HEK293 (cell line): Measurements from ENCODE around the gene BEND6.
A peak's percentile ranks its signal among the peaks of the same experiment; 100 is the strongest.

Experiments
- GLIS1 ChIP-seq: fragments of 450-650 bp; formaldehyde crosslinking; IDR thresholded peaks from 2 replicates; pipeline ENCODE4 v1.5.1; 2016; ENCODE audit warnings: missing biosample characterization, missing genetic modification characterization
- HOXD13 ChIP-seq: sonication (generic); formaldehyde crosslinking; IDR thresholded peaks from 2 replicates; pipeline ENCODE4 v1.8.0; 2022; ENCODE audit warnings: missing genetic modification reagents, borderline replicate concordance
- IKZF3 ChIP-seq: fragments of 450-650 bp; IDR thresholded peaks from 2 replicates; pipeline ENCODE4 v1.5.0; 2018; ENCODE audit warnings: missing biosample characterization, mild to moderate bottlenecking, missing genetic modification characterization, moderate library complexity
- PRDM4 ChIP-seq: fragments of 450-650 bp; formaldehyde crosslinking; IDR thresholded peaks from 2 replicates; pipeline ENCODE4 v1.5.1; 2017; ENCODE audit warnings: missing biosample characterization, missing genetic modification characterization
- SP2 ChIP-seq: fragments of 450-650 bp; formaldehyde crosslinking; IDR thresholded peaks from 2 replicates; pipeline ENCODE4 v1.5.1; 2016; ENCODE audit warnings: missing biosample characterization, missing genetic modification characterization
- YY1 ChIP-seq: fragments of 450-650 bp; formaldehyde crosslinking; IDR thresholded peaks from 2 replicates; pipeline ENCODE4 v1.5.1; 2018; ENCODE audit warnings: missing biosample characterization, missing genetic modification characterization
- ZFP69B ChIP-seq: fragments of 450-650 bp; formaldehyde crosslinking; IDR thresholded peaks from 2 replicates; pipeline ENCODE4 v1.5.1; 2016; ENCODE audit warnings: missing biosample characterization, missing genetic modification characterization
- ZIC2 ChIP-seq: fragments of 450-650 bp; formaldehyde crosslinking; IDR thresholded peaks from 2 replicates; pipeline ENCODE4 v1.5.1; 2016; ENCODE audit warnings: missing biosample characterization, missing genetic modification characterization
- ZNF2 ChIP-seq: fragments of 450-650 bp; formaldehyde crosslinking; IDR thresholded peaks from 2 replicates; pipeline ENCODE4 v1.5.1; 2016; ENCODE audit warnings: missing biosample characterization, missing genetic modification characterization
- ZNF214 ChIP-seq: fragments of 450-650 bp; formaldehyde crosslinking; IDR thresholded peaks from 2 replicates; pipeline ENCODE4 v1.5.1; 2017; ENCODE audit warnings: missing biosample characterization, mild to moderate bottlenecking, missing genetic modification characterization, borderline replicate concordance
- ZNF221 ChIP-seq: fragments of 450-650 bp; formaldehyde crosslinking; IDR thresholded peaks from 2 replicates; pipeline ENCODE4 v1.5.1; 2017; ENCODE audit warnings: missing biosample characterization, missing genetic modification characterization, borderline replicate concordance
- ZNF292 ChIP-seq: fragments of 450-650 bp; formaldehyde crosslinking; IDR thresholded peaks from 2 replicates; pipeline ENCODE4 v1.5.1; 2016; ENCODE audit warnings: low read depth, missing biosample characterization, missing genetic modification characterization, borderline replicate concordance
- ZNF335 ChIP-seq: fragments of 450-650 bp; formaldehyde crosslinking; conservative IDR thresholded peaks from 2 replicates; pipeline ENCODE4 v1.5.1; 2016; ENCODE audit warnings: missing biosample characterization, missing genetic modification characterization
- ZNF404 ChIP-seq: fragments of 450-650 bp; formaldehyde crosslinking; IDR thresholded peaks from 2 replicates; pipeline ENCODE4 v1.5.1; 2017; ENCODE audit warnings: missing biosample characterization, missing genetic modification characterization
- ZNF48 ChIP-seq: fragments of 450-650 bp; formaldehyde crosslinking; IDR thresholded peaks from 2 replicates; pipeline ENCODE4 v1.5.1; 2016; ENCODE audit warnings: missing biosample characterization, missing genetic modification characterization
- ZNF510 ChIP-seq: fragments of 450-650 bp; formaldehyde crosslinking; IDR thresholded peaks from 2 replicates; pipeline ENCODE4 v1.5.1; 2018; ENCODE audit warnings: mild to moderate bottlenecking, missing genetic modification characterization, missing biosample characterization; ENCODE audit not compliant: insufficient replicate concordance
- ZNF530 ChIP-seq: fragments of 450-650 bp; formaldehyde crosslinking; IDR thresholded peaks from 2 replicates; pipeline ENCODE4 v1.5.1; 2016; ENCODE audit warnings: low read depth, missing biosample characterization, missing genetic modification characterization
- ZNF664 ChIP-seq: fragments of 450-650 bp; formaldehyde crosslinking; IDR thresholded peaks from 2 replicates; pipeline ENCODE4 v1.5.1; 2016; ENCODE audit warnings: missing biosample characterization, missing genetic modification characterization
- ZNF76 ChIP-seq: fragments of 450-650 bp; formaldehyde crosslinking; IDR thresholded peaks from 2 replicates; pipeline ENCODE4; 2016; ENCODE audit warnings: low read depth, missing biosample characterization, missing genetic modification characterization, borderline replicate concordance
- ZNF792 ChIP-seq: fragments of 450-650 bp; formaldehyde crosslinking; IDR thresholded peaks from 2 replicates; pipeline ENCODE4 v1.5.1; 2016; ENCODE audit warnings: missing biosample characterization, missing genetic modification characterization
- ZNF843 ChIP-seq: fragments of 450-650 bp; formaldehyde crosslinking; IDR thresholded peaks from 2 replicates; pipeline ENCODE4 v1.5.1; 2016; ENCODE audit warnings: missing biosample characterization, missing genetic modification characterization
- ZXDB ChIP-seq: fragments of 450-650 bp; formaldehyde crosslinking; IDR thresholded peaks from 2 replicates; pipeline ENCODE4 v1.5.1; 2016; ENCODE audit warnings: missing biosample characterization, missing genetic modification characterization
- TF ChIP-seq, protein P1 (sequence below): fragments of 450-650 bp; formaldehyde crosslinking; IDR thresholded peaks from 2 replicates; pipeline ENCODE4 v1.5.1; 2016; ENCODE audit warnings: missing biosample characterization, missing genetic modification characterization
- TF ChIP-seq, protein P2 (sequence below): fragments of 450-650 bp; formaldehyde crosslinking; IDR thresholded peaks from 2 replicates; pipeline ENCODE4; 2016; ENCODE audit warnings: missing biosample characterization, missing genetic modification characterization
- TF ChIP-seq, protein P3 (sequence below): fragments of 450-650 bp; formaldehyde crosslinking; IDR thresholded peaks from 2 replicates; pipeline ENCODE4 v1.5.1; 2016; ENCODE audit warnings: missing biosample characterization, missing genetic modification characterization
- TF ChIP-seq, protein P4 (sequence below): fragments of 450-650 bp; formaldehyde crosslinking; IDR thresholded peaks from 2 replicates; pipeline ENCODE4 v1.5.1; 2016; ENCODE audit warnings: missing biosample characterization, missing genetic modification characterization
- TF ChIP-seq, protein P5 (sequence below): fragments of 450-650 bp; formaldehyde crosslinking; optimal IDR thresholded peaks from 2 replicates; pipeline ENCODE3; 2016; ENCODE audit warnings: missing biosample characterization, mild to moderate bottlenecking, missing genetic modification characterization

BEND6 gene

GRCh38 chr6:56955171-56956155, 556 bp downstream of the BEND6 start (continued):
- TF ChIP-seq, protein P1, sequence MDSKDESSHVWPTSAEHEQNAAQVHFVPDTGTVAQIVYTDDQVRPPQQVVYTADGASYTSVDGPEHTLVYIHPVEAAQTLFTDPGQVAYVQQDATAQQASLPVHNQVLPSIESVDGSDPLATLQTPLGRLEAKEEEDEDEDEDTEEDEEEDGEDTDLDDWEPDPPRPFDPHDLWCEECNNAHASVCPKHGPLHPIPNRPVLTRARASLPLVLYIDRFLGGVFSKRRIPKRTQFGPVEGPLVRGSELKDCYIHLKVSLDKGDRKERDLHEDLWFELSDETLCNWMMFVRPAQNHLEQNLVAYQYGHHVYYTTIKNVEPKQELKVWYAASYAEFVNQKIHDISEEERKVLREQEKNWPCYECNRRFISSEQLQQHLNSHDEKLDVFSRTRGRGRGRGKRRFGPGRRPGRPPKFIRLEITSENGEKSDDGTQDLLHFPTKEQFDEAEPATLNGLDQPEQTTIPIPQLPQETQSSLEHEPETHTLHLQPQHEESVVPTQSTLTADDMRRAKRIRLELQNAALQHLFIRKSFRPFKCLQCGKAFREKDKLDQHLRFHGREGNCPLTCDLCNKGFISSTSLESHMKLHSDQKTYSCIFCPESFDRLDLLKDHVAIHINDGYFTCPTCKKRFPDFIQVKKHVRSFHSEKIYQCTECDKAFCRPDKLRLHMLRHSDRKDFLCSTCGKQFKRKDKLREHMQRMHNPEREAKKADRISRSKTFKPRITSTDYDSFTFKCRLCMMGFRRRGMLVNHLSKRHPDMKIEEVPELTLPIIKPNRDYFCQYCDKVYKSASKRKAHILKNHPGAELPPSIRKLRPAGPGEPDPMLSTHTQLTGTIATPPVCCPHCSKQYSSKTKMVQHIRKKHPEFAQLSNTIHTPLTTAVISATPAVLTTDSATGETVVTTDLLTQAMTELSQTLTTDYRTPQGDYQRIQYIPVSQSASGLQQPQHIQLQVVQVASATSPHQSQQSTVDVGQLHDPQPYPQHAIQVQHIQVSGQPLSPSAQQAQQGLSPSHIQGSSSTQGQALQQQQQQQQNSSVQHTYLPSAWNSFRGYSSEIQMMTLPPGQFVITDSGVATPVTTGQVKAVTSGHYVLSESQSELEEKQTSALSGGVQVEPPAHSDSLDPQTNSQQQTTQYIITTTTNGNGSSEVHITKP (tag by site-specific recombination) = peak; percentile 97
- no peak for TF ChIP-seq ZNF221
- no peak for TF ChIP-seq ZNF48 (tag by site-specific recombination)
- TF ChIP-seq ZNF214 (tag by site-specific recombination) = no peak
- TF ChIP-seq ZNF530 (tag by site-specific recombination) = no peak
- TF ChIP-seq ZNF76 (tag by site-specific recombination) = peak; percentile 38; the same call in 1 of the 2 replicates
- TF ChIP-seq ZXDB = peak; percentile 62
- 0 out of 2 replicates have a peak, but pooled peaks have one; percentile 27 for TF ChIP-seq PRDM4 (tag by site-specific recombination)
- no peak for TF ChIP-seq ZNF292
- TF ChIP-seq SP2 = peak; percentile 62
- TF ChIP-seq ZNF792 (tag by site-specific recombination) = no peak
- TF ChIP-seq YY1 (tag by site-specific recombination) = peak; percentile 57; the same call in 1 of the 2 replicates
- no peak for TF ChIP-seq ZNF664
- TF ChIP-seq ZNF335 (tag by site-specific recombination) = peak; percentile 95
- TF ChIP-seq ZNF404 (tag by site-specific recombination) = no peak
- peak; percentile 60 for TF ChIP-seq ZIC2
- 0 out of 2 replicates have a peak, but pooled peaks have one; percentile 29 for TF ChIP-seq ZNF843 (tag by site-specific recombination)
- TF ChIP-seq ZNF2 = peak; percentile 53; the same call in 1 of the 2 replicates
- no peak for TF ChIP-seq ZNF510 (tag by site-specific recombination)
- TF ChIP-seq, protein P2, sequence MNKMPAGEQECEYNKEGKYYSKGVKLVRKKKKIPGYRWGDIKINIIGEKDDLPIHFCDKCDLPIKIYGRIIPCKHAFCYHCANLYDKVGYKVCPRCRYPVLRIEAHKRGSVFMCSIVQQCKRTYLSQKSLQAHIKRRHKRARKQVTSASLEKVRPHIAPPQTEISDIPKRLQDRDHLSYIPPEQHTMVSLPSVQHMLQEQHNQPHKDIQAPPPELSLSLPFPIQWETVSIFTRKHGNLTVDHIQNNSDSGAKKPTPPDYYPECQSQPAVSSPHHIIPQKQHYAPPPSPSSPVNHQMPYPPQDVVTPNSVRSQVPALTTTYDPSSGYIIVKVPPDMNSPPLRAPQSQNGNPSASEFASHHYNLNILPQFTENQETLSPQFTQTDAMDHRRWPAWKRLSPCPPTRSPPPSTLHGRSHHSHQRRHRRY (tag by site-specific recombination) = no peak
- TF ChIP-seq, protein P3, sequence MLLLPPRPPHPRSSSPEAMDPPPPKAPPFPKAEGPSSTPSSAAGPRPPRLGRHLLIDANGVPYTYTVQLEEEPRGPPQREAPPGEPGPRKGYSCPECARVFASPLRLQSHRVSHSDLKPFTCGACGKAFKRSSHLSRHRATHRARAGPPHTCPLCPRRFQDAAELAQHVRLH (tag by site-specific recombination) = peak; percentile 87
- TF ChIP-seq, protein P4, sequence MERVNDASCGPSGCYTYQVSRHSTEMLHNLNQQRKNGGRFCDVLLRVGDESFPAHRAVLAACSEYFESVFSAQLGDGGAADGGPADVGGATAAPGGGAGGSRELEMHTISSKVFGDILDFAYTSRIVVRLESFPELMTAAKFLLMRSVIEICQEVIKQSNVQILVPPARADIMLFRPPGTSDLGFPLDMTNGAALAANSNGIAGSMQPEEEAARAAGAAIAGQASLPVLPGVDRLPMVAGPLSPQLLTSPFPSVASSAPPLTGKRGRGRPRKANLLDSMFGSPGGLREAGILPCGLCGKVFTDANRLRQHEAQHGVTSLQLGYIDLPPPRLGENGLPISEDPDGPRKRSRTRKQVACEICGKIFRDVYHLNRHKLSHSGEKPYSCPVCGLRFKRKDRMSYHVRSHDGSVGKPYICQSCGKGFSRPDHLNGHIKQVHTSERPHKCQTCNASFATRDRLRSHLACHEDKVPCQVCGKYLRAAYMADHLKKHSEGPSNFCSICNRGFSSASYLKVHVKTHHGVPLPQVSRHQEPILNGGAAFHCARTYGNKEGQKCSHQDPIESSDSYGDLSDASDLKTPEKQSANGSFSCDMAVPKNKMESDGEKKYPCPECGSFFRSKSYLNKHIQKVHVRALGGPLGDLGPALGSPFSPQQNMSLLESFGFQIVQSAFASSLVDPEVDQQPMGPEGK (tag by site-specific recombination) = peak; percentile 93
- 0 out of 2 replicates have a peak, but pooled peaks have one; percentile 23 for TF ChIP-seq HOXD13
- TF ChIP-seq GLIS1 (tag by site-specific recombination) = peak; percentile 71; the same call in 1 of the 2 replicates
- peak; percentile 97 for TF ChIP-seq IKZF3 (tag by site-specific recombination)
- 0 out of 2 replicates have a peak, but pooled peaks have one; percentile 18 for TF ChIP-seq ZFP69B
- TF ChIP-seq, protein P5, sequence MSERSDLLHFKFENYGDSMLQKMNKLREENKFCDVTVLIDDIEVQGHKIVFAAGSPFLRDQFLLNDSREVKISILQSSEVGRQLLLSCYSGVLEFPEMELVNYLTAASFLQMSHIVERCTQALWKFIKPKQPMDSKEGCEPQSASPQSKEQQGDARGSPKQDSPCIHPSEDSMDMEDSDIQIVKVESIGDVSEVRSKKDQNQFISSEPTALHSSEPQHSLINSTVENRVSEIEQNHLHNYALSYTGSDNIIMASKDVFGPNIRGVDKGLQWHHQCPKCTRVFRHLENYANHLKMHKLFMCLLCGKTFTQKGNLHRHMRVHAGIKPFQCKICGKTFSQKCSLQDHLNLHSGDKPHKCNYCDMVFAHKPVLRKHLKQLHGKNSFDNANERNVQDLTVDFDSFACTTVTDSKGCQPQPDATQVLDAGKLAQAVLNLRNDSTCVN (tag by site-specific recombination) = peak; percentile 59
